HEK293 (cell line): ENCODE data around the gene DGKG.

Source experiments
- CTCF ChIA-PET: fragments of 350-600 bp; formaldehyde crosslinking; extraction: SDS; loops from one replicate; lab custom pipeline; 2021; ENCODE audit warnings: antibody characterized with exemption; lab: Yijun Ruan, JAX
- POLR2A ChIA-PET: fragments of 300-600 bp; formaldehyde crosslinking; extraction: SDS; loops from one replicate; lab custom pipeline; 2020; ENCODE audit warnings: antibody characterized with exemption, inconsistent platforms; lab: Yijun Ruan, JAX
- H3K27ac ChIP-seq: fragments of 200-500 bp; sonication (Bioruptor generic); 2 replicates; pipeline ENCODE4 v1.5.1; 2014; ENCODE audit warnings: low read depth, low read length, control low read depth, inconsistent platforms; ENCODE audit errors: extremely low read depth
- H3K36me3 ChIP-seq, 2 experiments: fragments of 200-500 bp in 1 of 2; sonication (Bioruptor generic) in 1 of 2; 1 replicate in 1 of 2; 2 replicates in 1 of 2; pipeline ENCODE4 v1.5.1; 2014 to 2017; ENCODE audit warnings: inconsistent platforms in 2 of 2, low read length in 2 of 2; ENCODE audit not compliant: control insufficient read depth in 2 of 2, insufficient read depth in 1 of 2
- H3K4me1 ChIP-seq: fragments of 200-500 bp; sonication (Bioruptor generic); 2 replicates; pipeline ENCODE4 v1.5.1; 2014; ENCODE audit warnings: mild to moderate bottlenecking, low read length, inconsistent platforms; ENCODE audit not compliant: control insufficient read depth, insufficient read depth
- H3K4me3 ChIP-seq: 2 replicates; pipeline ENCODE4 v1.5.1; 2011; ENCODE audit warnings: low read depth, mild to moderate bottlenecking, control low read depth, low read length, moderate library complexity
- H3K9me3 ChIP-seq: fragments of 200-500 bp; sonication (Bioruptor generic); 2 replicates; pipeline ENCODE4 v1.5.1; 2014; ENCODE audit warnings: low read depth, low read length, inconsistent platforms; ENCODE audit not compliant: control insufficient read depth, insufficient read depth
- GLI4 ChIP-seq: fragments of 450-650 bp; formaldehyde crosslinking; IDR thresholded peaks from 2 replicates; pipeline ENCODE4 v1.5.1; 2016; ENCODE audit warnings: missing biosample characterization, missing genetic modification characterization
- KLF16 ChIP-seq: fragments of 450-650 bp; formaldehyde crosslinking; IDR thresholded peaks from 2 replicates; pipeline ENCODE4 v1.5.1; 2017; ENCODE audit warnings: missing biosample characterization, missing genetic modification characterization
- KLF8 ChIP-seq: fragments of 450-650 bp; formaldehyde crosslinking; IDR thresholded peaks from 2 replicates; pipeline ENCODE4 v1.5.1; 2016; ENCODE audit warnings: missing biosample characterization, missing genetic modification characterization
- MYNN ChIP-seq: fragments of 450-650 bp; formaldehyde crosslinking; IDR thresholded peaks from 2 replicates; pipeline ENCODE4 v1.5.1; 2016; ENCODE audit warnings: missing biosample characterization, missing genetic modification characterization, borderline replicate concordance
- PRDM2 ChIP-seq: fragments of 450-650 bp; formaldehyde crosslinking; IDR thresholded peaks from 2 replicates; pipeline ENCODE4 v1.5.1; 2016; ENCODE audit warnings: missing biosample characterization, missing genetic modification characterization, borderline replicate concordance
- RBAK ChIP-seq: fragments of 450-650 bp; formaldehyde crosslinking; IDR thresholded peaks from 2 replicates; pipeline ENCODE4 v1.5.1; 2016; ENCODE audit warnings: missing biosample characterization, missing genetic modification characterization
- ZEB2 ChIP-seq: fragments of 450-650 bp; formaldehyde crosslinking; IDR thresholded peaks from 2 replicates; pipeline ENCODE4 v1.5.1; 2016; ENCODE audit warnings: missing biosample characterization, missing genetic modification characterization
- ZFHX2 ChIP-seq: fragments of 450-650 bp; formaldehyde crosslinking; conservative IDR thresholded peaks from 2 replicates; pipeline ENCODE4 v1.5.1; 2016; ENCODE audit warnings: missing biosample characterization, missing genetic modification characterization
- ZFP69B ChIP-seq: fragments of 450-650 bp; formaldehyde crosslinking; IDR thresholded peaks from 2 replicates; pipeline ENCODE4 v1.5.1; 2016; ENCODE audit warnings: missing biosample characterization, missing genetic modification characterization
- ZNF155 ChIP-seq: fragments of 450-650 bp; formaldehyde crosslinking; IDR thresholded peaks from 2 replicates; pipeline ENCODE4 v1.5.1; 2016; ENCODE audit warnings: missing biosample characterization, missing genetic modification characterization
- ZNF202 ChIP-seq: fragments of 450-650 bp; formaldehyde crosslinking; IDR thresholded peaks from 2 replicates; pipeline ENCODE4 v1.5.1; 2016; ENCODE audit warnings: missing biosample characterization, missing genetic modification characterization, borderline replicate concordance
- ZNF214 ChIP-seq: fragments of 450-650 bp; formaldehyde crosslinking; IDR thresholded peaks from 2 replicates; pipeline ENCODE4 v1.5.1; 2017; ENCODE audit warnings: missing biosample characterization, mild to moderate bottlenecking, missing genetic modification characterization, borderline replicate concordance
- ZNF223 ChIP-seq: fragments of 450-650 bp; formaldehyde crosslinking; IDR thresholded peaks from 2 replicates; pipeline ENCODE4 v1.5.1; 2016; ENCODE audit warnings: missing biosample characterization, missing genetic modification characterization
- ZNF266 ChIP-seq: fragments of 450-650 bp; formaldehyde crosslinking; IDR thresholded peaks from 2 replicates; pipeline ENCODE4 v1.5.1; 2016; ENCODE audit warnings: missing biosample characterization, missing genetic modification characterization, low read depth
- ZNF341 ChIP-seq: fragments of 450-650 bp; formaldehyde crosslinking; IDR thresholded peaks from 2 replicates; pipeline ENCODE4; 2016; ENCODE audit warnings: low read depth, missing biosample characterization, missing genetic modification characterization
- ZNF354C ChIP-seq: fragments of 450-650 bp; formaldehyde crosslinking; IDR thresholded peaks from 2 replicates; pipeline ENCODE4 v1.5.1; 2016; ENCODE audit warnings: missing biosample characterization, missing genetic modification characterization, low read depth, borderline replicate concordance
- ZNF501 ChIP-seq: fragments of 450-650 bp; formaldehyde crosslinking; IDR thresholded peaks from 2 replicates; pipeline ENCODE4 v1.5.1; 2016; ENCODE audit warnings: missing biosample characterization, missing genetic modification characterization
- ZNF596 ChIP-seq: fragments of 450-650 bp; IDR thresholded peaks from 2 replicates; pipeline ENCODE4 v1.5.0; 2018; ENCODE audit warnings: missing biosample characterization, mild to moderate bottlenecking, missing genetic modification characterization, moderate library complexity
- ZNF843 ChIP-seq: fragments of 450-650 bp; formaldehyde crosslinking; IDR thresholded peaks from 2 replicates; pipeline ENCODE4 v1.5.1; 2016; ENCODE audit warnings: missing biosample characterization, missing genetic modification characterization
- TF ChIP-seq, protein P1 (sequence below): fragments of 450-650 bp; formaldehyde crosslinking; IDR thresholded peaks from 2 replicates; pipeline ENCODE4 v1.5.1; 2016; ENCODE audit warnings: missing biosample characterization, missing genetic modification characterization
- TF ChIP-seq, protein P2 (sequence below): fragments of 450-650 bp; formaldehyde crosslinking; IDR thresholded peaks from 2 replicates; pipeline ENCODE4 v1.5.1; 2016; ENCODE audit warnings: missing biosample characterization, missing genetic modification characterization

Gene DGKG

DNA sequence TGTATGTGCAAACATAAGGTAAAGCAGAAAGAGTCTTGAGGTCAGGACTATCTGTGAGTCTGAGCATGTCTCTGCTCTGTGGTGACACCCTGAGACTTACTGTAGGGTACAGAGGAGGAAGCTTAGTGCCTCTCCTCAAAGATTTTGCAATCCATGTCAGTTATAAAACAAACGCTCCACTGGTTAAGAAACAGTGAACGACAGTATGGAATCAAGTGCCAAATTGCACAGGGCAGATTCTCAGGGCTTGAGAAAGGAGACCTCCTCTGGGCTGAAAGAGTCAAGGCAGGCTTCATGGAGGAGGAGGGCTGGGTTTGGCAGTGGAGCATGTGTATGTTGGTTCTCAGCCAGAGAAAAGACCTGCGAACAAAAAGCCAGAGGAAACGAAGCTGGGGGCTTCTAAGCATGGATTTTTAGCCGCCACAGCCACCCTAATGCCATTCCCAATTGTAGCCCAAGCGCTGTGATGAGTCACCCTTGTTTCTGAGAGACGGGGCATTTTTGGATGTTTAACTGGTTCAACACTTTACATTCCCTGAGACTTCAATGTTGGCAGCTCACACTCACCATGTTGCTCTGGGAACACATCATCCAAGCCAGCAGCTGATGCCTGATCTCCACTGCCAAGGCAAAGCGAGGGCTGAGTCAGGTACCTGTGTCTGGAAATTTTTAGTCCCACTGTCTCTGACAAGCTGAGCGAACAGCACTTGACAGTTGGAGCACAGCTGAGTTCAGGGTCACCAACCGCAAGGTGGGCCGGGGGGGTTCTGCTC lies 3.4 kb upstream of the DGKG start:
- Histone ChIP-seq H3K27ac (no peak overlapping the region), H3K4me3 (no peak overlapping the region), H3K4me1 (no peaks in the 10 kb centered on the region), H3K36me3 (no peaks in the 10 kb centered on the region), H3K9me3 (no peaks in the 10 kb centered on the region)
- TF ChIP-seq, protein P1, sequence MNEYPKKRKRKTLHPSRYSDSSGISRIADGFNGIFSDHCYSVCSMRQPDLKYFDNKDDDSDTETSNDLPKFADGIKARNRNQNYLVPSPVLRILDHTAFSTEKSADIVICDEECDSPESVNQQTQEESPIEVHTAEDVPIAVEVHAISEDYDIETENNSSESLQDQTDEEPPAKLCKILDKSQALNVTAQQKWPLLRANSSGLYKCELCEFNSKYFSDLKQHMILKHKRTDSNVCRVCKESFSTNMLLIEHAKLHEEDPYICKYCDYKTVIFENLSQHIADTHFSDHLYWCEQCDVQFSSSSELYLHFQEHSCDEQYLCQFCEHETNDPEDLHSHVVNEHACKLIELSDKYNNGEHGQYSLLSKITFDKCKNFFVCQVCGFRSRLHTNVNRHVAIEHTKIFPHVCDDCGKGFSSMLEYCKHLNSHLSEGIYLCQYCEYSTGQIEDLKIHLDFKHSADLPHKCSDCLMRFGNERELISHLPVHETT (tag by site-specific recombination), result no peak
- TF ChIP-seq GLI4 (tag by site-specific recombination) (no peak), ZNF843 (tag by site-specific recombination) (no peak), MYNN (no peak), ZNF354C (tag by site-specific recombination) (no peak), ZNF596 (tag by site-specific recombination) (no peak), ZFHX2 (tag by site-specific recombination) (no peak), ZFP69B (no peak), PRDM2 (tag by site-specific recombination) (no peak), ZNF223 (tag by site-specific recombination) (no peak)
- ChIA-PET POLR2A (no interaction called here), CTCF (interaction anchor here (0.5 kb wide), 2 partner anchors 17 to 498 kb away, joined by 3 to 4 read pairs; no protein-coding TSS in a partner anchor)

- Histone ChIP-seq H3K36me3 (no peaks in the 10 kb centered on the region), H3K4me1 (no peaks in the 10 kb centered on the region), H3K27ac (no peak overlapping the region), H3K9me3 (no peaks in the 10 kb centered on the region), H3K4me3 (no peak overlapping the region)
- TF ChIP-seq ZNF341 (tag by site-specific recombination) (no peak), ZNF223 (tag by site-specific recombination) (no peak), KLF8 (no peak), RBAK (no peak), ZNF155 (no peak), ZNF266 (tag by site-specific recombination) (no peak), ZNF202 (no peak), ZEB2 (tag by site-specific recombination) (no peak), ZNF501 (tag by site-specific recombination) (no peak), ZNF214 (no peak), KLF16 (tag by site-specific recombination) (no peak)
- TF ChIP-seq, protein P2, sequence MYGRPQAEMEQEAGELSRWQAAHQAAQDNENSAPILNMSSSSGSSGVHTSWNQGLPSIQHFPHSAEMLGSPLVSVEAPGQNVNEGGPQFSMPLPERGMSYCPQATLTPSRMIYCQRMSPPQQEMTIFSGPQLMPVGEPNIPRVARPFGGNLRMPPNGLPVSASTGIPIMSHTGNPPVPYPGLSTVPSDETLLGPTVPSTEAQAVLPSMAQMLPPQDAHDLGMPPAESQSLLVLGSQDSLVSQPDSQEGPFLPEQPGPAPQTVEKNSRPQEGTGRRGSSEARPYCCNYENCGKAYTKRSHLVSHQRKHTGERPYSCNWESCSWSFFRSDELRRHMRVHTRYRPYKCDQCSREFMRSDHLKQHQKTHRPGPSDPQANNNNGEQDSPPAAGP (tag by site-specific recombination), result no peak
- TF ChIP-seq, protein P1 (tag by site-specific recombination), result no peak
- ChIA-PET CTCF (interaction anchor here (0.6 to 1.1 kb wide), 2 partner anchors 177 to 652 kb away, joined by 4 read pairs; no protein-coding TSS in a partner anchor), POLR2A (no interaction called here)
Measured at GRCh38 chr3:186362988-186363387, 954 bp upstream of the DGKG start.
